ENCODE results near the gene TMEM234. TPM values are rescaled to one million over a fixed set of nuclear protein-coding genes. Genes with fewer than 3 reads are reported as not detected.

The TMEM234 gene
- total RNA-seq, 2 experiments from 2014 or later, result 11.7 to 12.3 TPM

- H3K27me3 Mint-ChIP-seq, result no peaks in the 10 kb centered on the region
- no peaks in the 10 kb centered on the region for H3K9me3 Mint-ChIP-seq (ENCODE audit: low read depth)
- peak overlapping the region; percentile 98 for H3K27ac Mint-ChIP-seq
- peaks cover 37% of the 10 kb centered on the region for H3K36me3 Mint-ChIP-seq
- peak overlapping the region; percentile 81 for H3K4me3 Mint-ChIP-seq
- H3K4me1 Mint-ChIP-seq, result peaks cover 36% of the 10 kb centered on the region
- DNase-seq, result no peak
- ATAC-seq, result no peak
- CTCF ChIA-PET, result interaction anchor here (0.7 to 3.5 kb wide), 9 partner anchors 15 to 287 kb away, joined by 3 to 18 read pairs (median 8); partner anchors contain the start of genes CCDC28B, HDAC1, KPNA6 and LCK
Measured at GRCh38 chr1:32179193-32179442, 43.0 kb downstream of the TMEM234 start.

GRCh38 chr1:32178380-32179192 lies 43.6 kb downstream of the TMEM234 start:
- H3K36me3 Mint-ChIP-seq, result peaks cover 32% of the 10 kb centered on the region
- peak overlapping the region; percentile 98 for H3K27ac Mint-ChIP-seq
- H3K4me3 Mint-ChIP-seq, result peak overlapping the region; percentile 81
- CTCF ChIA-PET, result interaction anchor here (0.7 to 3.5 kb wide), 8 partner anchors 16 to 287 kb away, joined by 3 to 18 read pairs (median 10); partner anchors contain the start of genes CCDC28B, HDAC1, KPNA6 and TMEM39B
- no peak for DNase-seq
- H3K27me3 Mint-ChIP-seq, result no peaks in the 10 kb centered on the region
- H3K4me1 Mint-ChIP-seq, result peaks cover 30% of the 10 kb centered on the region
- ATAC-seq, result no peak
- no peaks in the 10 kb centered on the region for H3K9me3 Mint-ChIP-seq (ENCODE audit: low read depth)

GRCh38 chr1:32172621-32173245 lies 49.4 kb downstream of the TMEM234 start:
- CTCF ChIA-PET, result interaction anchor here (0.6 to 1.3 kb wide), 4 partner anchors 16 to 63 kb away, joined by 3 read pairs; no protein-coding TSS in a partner anchor
- H3K4me3 Mint-ChIP-seq, result no peak overlapping the region
- H3K36me3 Mint-ChIP-seq, result peaks cover 33% of the 10 kb centered on the region
- DNase-seq (no peak), ATAC-seq (no peak)
- no peaks in the 10 kb centered on the region for H3K27me3 Mint-ChIP-seq
- H3K9me3 Mint-ChIP-seq (ENCODE audit: low read depth), result no peaks in the 10 kb centered on the region
- peaks cover 13% of the 10 kb centered on the region for H3K4me1 Mint-ChIP-seq
- H3K27ac Mint-ChIP-seq, result no peak overlapping the region

- CTCF ChIA-PET, result no interaction called here
- no peak overlapping the region for H3K27ac Mint-ChIP-seq
- H3K4me1 Mint-ChIP-seq, result peaks cover 13% of the 10 kb centered on the region
- no peaks in the 10 kb centered on the region for H3K9me3 Mint-ChIP-seq (ENCODE audit: low read depth)
- no peak for DNase-seq
- ATAC-seq, result no peak
- H3K36me3 Mint-ChIP-seq, result peaks cover 37% of the 10 kb centered on the region
- no peak overlapping the region for H3K4me3 Mint-ChIP-seq
- no peaks in the 10 kb centered on the region for H3K27me3 Mint-ChIP-seq
Measured at GRCh38 chr1:32170991-32171390, 51.2 kb downstream of the TMEM234 start.

Other genes with a start within 250 kb of the TMEM234 start
- gene KHDRBS1, start 208.5 kb downstream of the TMEM234 start, total RNA-seq, result 100 to 1,000 TPM; 166 to 183 TPM
- 10 to 100 TPM; 27.3 to 30.0 TPM for gene TMEM39B, start 149.4 kb downstream of the TMEM234 start, total RNA-seq
- 10 to 100 TPM; 59.6 to 82.8 TPM for gene KPNA6, start 114.3 kb downstream of the TMEM234 start, total RNA-seq
- gene TXLNA, start 42.7 kb downstream of the TMEM234 start, total RNA-seq, result 100 to 1,000 TPM in 1 of 2 experiments, 10 to 100 TPM in 1; 85.8 to 104 TPM
- gene CCDC28B, start 21.8 kb downstream of the TMEM234 start, total RNA-seq, result 10 to 100 TPM; 33.0 to 43.3 TPM
- gene IQCC, start 16.7 kb downstream of the TMEM234 start, total RNA-seq, result 1 to 10 TPM; 5.4 to 7.2 TPM
- under 1 TPM in 1 of 2 experiments, not detected in 1; 0.16 TPM for gene DCDC2B, start 13.3 kb downstream of the TMEM234 start, total RNA-seq
- gene EIF3I, start 54 bp upstream of the TMEM234 start, total RNA-seq, result 100 to 1,000 TPM; 162 to 227 TPM
- gene FAM167B, start 24.9 kb upstream of the TMEM234 start, total RNA-seq, result 1 to 10 TPM in 1 of 2 experiments, under 1 TPM in 1; 0.80 to 1.2 TPM
- 100 to 1,000 TPM; 441 to 481 TPM for gene LCK, start 28.9 kb upstream of the TMEM234 start, total RNA-seq
- gene HDAC1, start 69.7 kb upstream of the TMEM234 start, total RNA-seq, result 100 to 1,000 TPM; 183 to 189 TPM
- gene MARCKSL1, start 113.9 kb upstream of the TMEM234 start, total RNA-seq, result 10 to 100 TPM; 11.2 to 11.8 TPM
- 1 to 10 TPM; 4.1 to 5.4 TPM for gene FAM229A, start 140.1 kb upstream of the TMEM234 start, total RNA-seq
- gene TSSK3, start 140.2 kb upstream of the TMEM234 start, total RNA-seq, result under 1 TPM; 0.70 TPM
- 10 to 100 TPM; 39.8 to 43.3 TPM for gene BSDC1, start 172.1 kb upstream of the TMEM234 start, total RNA-seq
- not detected for gene ZBTB8B, start 242.7 kb upstream of the TMEM234 start, total RNA-seq

Measured in activated CD8-positive, alpha-beta memory T cell treated with anti-CD3 and anti-CD28 coated beads, Interleukin-2, amount 10 ng/mL, durations not matched to agents 7 days and 5 days (primary cell).